Fibroblast of upper back skin (primary cell): ENCODE data around the gene HYKK.
"Not testable (repeated sequence)": the region's sequence is repeated elsewhere in the genome, so short reads cannot be mapped to it uniquely, and the experiment has no call there.

Experiments
- DNase-seq: peaks from one replicate; pipeline ENCODE4 v3.0.0-alpha.2; 2013

Gene HYKK, protein sequence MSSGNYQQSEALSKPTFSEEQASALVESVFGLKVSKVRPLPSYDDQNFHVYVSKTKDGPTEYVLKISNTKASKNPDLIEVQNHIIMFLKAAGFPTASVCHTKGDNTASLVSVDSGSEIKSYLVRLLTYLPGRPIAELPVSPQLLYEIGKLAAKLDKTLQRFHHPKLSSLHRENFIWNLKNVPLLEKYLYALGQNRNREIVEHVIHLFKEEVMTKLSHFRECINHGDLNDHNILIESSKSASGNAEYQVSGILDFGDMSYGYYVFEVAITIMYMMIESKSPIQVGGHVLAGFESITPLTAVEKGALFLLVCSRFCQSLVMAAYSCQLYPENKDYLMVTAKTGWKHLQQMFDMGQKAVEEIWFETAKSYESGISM

DNA sequence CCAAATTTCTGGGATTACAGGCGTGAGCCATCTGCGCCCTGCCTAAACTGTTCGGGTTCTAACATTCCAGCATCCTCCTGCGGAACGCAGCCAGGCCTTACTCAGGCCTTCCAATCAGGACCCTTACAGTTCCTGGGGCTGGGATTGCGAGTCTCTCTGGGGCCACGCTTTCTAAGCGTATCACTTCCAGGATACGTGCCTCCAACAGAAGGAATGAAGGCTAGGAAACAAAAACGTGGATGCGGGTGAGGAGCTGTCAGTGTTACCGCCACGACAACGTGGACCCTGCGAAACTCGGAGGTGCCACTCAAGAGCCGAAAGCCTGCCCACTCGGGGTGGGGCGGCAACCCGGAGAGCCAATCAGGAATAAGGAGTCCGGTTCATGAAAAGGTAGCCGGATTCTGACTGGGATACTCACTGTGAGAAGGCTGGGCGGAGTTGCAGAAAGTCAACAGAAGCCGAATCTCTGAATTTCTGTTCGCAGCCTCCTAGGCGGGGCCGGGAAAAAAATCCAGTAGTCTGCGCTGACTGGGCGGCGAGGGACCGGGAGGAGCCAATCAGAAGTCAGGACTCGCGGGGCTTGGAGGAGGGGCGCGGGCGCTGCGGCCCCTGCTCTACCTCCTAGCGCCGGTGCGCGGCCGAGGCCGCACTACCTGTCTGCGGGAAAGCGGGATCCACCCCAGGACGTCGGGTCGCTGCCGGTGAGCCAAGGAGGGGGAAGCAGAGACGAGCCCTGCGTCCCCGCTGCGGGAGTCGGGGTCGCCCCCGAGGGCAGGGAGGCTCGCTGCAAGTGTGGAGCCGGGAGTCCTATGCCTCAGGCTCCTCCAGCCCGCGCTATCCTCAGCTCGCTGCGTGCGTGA, at the start of gene HYKK:
HYKK (plus strand) TSS at position 607 of the 860 bp plus-strand sequence. CDS start 5,512 bp downstream, outside the sequence.
- peak; percentile 97 for DNase-seq

DNA sequence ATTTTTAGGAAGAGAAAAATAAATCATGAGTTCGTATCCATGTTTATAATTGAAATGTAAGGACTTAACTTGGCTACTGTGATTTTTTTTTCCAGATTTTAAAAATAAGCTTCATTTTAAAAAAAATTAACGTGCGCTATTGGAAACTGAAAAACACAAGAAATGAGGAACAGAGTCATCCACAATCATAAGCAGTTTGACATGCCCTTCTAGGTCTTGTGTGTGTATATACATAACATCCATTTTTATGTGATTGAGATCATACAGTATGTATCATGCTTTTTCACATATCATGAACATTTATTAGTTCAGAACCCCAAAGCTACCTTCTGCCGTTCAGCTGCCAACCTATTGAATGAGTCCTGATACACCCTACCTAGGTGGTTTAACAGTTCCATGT, 46.6 kb upstream of the HYKK start:
- DNase-seq, result no peak

DNA sequence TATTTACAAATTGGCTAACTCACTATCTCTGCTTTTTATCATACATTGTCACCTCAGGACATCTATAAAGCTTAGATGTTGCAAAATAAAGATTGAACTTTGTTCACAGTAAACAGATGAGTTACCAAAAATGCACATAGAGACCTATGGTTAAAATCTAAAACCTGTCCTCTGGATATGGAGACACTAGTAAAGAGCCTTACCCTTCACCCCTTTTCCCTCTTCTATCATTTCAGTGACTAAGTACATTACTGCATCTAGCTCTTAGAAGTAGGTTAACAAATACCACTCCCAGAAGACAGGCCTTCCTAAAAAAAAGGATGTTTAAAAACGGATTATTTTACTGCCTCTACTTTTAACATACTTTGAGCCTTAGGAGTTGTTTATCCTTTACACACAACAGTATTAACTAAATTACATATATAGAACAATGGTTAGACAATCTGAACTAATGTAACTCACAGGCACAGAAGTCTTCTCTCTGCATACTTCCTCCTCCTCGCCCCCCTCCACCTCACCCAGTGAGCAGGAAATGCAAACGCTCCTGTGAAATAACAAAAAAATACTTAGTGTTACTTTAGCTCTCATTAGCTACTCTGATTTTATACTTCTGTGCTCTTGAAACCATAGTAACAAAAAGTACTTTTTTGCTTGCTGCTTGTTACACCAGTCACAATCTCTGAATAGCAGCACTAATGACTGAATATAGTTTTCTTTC, 46.0 kb upstream of the HYKK start:
- DNase-seq, result no peak

DNA sequence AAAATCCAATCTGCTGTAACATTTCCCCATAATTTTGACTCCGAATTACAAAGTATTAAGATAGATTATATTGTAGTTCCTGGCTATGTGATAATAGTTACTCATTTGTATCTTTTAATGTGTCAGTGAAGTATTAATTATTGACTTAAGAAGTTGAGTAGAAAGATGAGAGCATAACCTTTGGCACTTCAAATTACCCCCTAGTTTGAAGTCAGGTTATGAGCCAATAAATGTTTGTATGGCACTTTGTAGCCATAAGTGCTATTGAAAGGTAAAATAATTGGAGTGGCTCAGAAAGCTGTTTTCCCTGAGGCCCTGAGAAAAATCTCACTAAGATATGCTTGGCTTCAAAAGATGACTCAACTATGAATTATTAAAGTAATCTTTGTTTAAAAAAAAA, 38.3 kb upstream of the HYKK start:
- DNase-seq, result no peak

DNA sequence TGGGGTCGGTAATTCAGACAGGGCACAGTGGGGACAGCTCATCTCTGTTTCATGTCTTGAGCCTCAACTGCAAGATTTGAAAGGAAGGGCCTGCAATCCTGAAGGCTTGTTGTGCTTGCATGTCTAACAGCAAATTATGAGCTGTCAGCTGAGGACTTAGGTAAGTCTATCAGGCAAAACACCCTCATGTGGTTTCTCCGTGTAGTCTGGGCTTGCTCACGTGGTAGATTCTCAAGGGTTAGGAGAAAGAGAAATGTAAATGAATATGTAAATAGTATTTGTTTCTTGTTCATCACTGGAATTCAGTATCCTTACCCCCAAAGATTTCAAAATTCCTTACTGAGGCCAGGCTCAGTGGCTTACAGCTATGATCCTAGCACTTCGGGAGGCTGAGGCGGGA, 30.1 kb upstream of the HYKK start:
- no peak for DNase-seq

DNA sequence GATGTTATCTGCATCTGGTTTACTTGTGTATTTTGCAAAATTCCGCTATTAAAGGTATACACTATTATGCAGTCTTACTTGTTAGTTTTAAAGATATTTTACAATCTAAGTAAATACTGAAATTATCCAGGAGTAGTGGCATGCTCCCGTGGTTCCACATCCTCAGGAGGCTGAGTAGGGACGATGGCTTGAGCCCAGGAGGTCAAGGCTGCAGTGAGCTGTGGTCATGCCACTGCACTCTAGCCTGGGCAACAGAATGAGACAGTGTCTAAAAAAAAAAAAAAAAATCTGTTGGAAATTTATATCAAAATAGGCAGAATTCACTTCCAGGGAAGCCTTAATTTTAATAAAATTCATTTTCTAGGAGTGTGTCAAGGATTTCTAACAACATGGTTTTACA, 27.7 kb upstream of the HYKK start:
- DNase-seq, result no peak

DNA sequence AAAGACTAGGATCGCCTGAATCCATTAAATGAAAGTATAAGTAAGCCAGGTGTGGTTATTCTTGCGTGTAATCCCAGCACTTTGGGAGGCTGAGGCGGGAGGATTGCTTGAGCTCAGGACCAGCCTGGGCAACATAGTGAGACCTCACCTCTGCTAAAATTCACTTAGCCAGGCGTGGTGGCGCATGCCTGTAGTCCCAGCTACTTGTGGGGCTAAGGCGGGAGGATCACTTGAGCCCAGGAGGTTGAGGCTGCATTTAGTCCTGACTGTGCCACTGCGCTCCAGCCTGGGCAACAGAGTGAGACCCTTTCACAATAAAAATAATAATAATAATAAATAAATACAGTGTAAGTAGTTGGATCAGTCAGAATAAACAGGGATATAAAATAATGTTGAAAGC, 25.5 kb upstream of the HYKK start:
- no peak for DNase-seq

DNA sequence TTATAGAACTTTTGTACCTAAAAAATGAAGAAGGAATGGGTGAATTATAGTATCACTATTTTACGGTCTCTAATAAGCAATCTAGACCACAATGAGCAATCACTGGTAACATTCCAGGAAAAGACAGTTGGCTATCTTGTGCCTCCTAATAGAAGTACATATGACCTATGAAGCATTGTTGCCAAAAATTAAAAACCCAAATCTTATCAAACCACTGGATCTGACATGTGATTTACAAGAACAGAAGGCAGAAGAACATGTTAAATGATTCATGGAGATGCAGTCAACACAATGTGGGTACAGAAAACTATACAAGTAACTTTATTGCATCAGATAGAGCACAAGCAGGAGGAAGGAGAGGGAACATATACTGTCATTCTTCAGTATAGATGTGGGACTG, 14.5 kb upstream of the HYKK start:
- DNase-seq, result peak; percentile 72

DNA sequence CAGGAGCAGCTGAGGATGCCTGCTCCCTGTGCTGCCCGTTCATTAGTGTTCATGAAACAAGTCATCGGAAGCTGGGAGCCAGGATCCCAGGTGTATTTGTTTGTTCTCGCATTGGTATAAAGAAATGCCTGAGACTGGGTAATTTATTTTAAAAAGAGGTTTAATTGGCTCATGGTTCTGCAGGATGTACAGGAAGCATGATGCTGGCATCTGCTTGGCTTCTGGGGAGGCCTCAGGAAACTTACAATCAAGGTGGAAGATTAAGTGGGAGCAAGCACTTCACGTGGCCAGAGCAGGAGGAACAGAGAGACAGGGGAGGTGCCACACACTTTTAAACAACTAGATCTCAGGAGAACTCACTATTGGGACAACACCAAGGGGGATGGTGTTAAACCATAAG, 5.5 kb upstream of the HYKK start:
- DNase-seq, result no peak

DNA sequence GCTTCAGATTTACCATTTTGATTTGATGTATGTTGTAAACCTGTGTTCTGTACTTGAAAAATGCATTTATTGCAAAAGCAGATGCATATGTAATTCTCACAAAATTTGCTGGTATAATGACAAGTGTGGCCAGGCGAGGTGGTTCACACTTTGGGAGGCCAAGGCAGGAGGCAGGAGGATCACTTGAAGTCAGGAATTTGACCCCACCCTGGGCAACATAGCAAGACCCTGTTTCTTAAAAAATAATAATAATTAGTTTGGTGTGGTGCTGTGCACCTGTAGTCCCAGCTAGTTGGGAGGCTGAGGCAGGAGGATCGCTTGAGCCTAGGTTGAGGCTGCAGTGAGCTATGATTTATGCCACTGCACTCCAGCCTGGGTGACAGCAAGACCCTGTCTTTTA, 4.7 kb upstream of the HYKK start:
- DNase-seq, result no peak

DNA sequence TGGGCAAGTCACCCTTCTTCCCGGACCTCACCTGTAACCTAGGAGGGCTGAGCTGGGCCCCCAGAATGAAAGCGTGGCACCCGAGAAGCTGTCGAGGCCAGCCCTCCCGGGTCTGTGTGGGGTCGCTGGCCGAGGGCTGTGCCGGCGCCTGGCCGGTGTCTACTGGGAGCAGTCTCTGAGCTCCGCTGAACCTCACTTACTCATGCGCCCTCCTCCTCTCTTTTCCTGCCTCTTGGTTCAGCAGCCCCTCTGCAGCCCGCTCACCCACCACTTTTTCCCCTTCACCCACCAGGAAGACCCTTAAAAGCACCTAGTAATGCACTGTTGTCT, 419 bp downstream of the HYKK start:
- no peak for DNase-seq

DNA sequence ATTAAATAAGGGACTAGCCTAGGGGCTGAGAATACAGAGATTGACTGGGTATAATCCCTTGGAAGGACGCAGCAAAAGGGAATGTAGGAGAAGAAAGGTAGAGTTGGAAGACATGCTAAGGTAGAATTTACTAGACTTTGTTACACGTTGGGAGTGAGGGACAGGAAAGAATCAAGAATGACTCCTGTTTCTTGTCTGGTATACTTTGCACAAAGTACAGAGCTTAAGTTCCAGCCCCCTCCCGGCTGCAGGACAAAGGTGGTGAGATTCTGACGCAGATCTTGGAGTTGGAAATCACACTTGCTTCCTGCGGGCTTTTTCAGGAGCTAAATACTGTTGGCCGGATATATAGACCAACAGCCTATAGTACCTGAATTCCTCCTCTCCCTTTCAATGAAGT, 895 bp downstream of the HYKK start:
- no peak for DNase-seq

DNA sequence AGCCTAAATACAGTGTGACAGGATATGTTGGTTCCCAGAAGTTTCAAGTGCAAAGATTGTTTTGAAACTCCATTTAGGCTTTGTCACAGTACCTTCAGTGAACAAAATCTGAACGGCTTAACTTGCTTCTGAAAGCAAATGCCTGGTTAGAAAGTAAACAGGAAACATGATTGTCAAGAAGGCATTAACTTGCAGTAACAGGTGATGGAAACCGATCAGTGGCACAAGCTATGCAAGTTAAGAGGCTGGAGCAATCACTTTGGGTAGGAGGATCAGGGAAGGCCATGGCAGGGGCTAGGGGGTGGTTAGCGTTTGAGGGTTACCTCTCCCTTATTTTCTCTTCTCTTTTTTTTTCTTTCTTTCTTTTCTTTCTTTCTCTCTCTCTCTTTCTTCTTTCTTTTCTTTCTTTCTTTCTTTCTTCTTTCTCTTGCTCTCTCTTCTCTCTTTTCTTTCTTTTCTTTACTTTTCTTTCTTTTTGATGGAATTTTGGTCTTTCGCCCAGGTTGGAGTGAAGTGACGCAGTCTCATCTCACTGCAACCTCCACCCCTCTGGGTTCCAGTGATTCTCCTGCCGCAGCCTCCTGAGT, 2.4 kb downstream of the HYKK start:
- no peak for DNase-seq

DNA sequence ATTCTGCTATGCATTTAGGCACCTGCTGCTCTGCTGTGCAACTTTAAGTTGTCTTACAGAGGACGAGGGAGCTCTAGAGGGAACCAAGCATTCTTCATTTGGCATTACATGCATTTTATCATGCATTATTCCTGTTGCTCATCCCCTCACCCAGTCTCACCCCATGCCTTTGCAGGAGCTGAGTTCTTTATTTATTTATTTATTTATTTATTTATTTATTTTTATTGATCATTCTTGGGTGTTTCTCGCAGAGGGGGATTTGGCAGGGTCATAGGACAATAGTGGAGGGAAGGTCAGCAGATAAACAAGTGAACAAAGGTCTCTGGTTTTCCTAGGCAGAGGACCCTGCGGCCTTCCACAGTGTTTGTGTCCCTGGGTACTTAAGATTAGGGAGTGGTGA, 12.7 kb downstream of the HYKK start:
- not testable (repeated sequence) for DNase-seq

DNA sequence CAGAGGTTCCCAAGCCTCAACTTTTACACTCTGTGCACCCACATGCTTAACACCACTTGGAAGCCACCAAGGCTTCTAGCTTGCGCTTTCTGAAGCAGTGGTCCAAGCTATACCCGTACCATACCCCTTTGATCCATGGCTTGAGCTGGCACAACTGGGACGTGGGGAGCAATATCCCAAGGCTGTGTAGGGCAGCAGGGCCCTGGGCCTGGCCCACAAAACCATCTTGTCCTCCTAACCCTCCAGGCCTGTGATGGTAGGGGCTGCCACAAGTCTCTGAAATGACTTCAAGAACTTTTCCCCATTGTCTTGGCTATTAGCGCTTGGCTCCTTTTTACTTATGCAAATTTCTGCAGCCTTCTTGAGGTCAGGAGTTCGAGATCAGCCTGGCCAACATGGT, 16.9 kb downstream of the HYKK start:
- no peak for DNase-seq

DNA sequence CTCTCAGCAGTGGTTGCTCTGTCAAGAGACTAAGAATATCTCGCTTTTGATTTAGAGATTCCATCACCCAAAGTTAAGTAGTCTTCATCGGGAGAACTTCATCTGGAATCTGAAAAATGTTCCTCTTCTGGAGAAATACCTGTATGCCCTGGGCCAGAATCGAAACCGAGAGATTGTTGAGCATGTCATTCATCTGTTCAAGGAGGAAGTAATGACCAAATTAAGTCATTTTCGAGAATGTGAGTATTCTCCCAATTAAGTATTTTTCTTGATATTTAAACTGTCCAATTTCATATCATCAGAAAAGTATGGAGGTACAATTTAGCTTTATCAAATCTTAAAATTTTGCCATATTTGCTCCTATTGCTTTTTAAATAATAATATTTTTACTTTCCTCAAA, 19.9 kb downstream of the HYKK start:
- DNase-seq, result no peak

DNA sequence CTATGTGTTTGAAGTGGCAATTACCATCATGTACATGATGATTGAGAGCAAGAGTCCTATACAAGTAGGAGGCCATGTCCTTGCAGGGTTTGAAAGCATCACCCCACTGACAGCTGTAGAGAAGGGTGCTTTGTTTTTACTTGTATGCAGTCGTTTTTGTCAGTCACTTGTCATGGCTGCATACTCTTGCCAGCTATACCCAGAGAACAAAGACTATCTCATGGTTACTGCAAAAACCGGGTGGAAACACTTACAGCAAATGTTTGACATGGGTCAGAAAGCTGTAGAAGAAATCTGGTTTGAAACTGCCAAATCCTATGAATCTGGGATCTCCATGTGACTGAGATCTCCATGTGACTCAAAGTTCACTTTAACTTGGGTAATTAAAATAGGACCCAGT, 26.0 kb downstream of the HYKK start:
- no peak for DNase-seq

DNA sequence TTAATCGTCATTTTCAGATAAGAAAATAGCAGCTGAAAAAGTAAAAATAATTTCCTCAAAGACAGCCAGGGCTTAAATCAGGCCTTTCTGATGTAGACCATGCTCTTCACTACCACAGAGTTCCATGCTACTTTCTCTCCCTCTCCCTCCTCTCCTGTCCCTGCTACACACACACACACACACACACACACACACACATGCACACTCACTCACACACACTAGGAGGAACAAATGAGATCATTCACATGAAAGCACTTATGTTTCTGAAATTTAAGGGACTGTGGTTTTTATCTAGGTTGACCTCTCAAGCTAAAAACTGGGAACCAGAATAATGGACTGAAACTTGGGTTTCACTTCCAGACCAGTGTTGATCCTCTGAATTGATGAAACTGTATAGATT, 28.8 kb downstream of the HYKK start:
- DNase-seq, result peak; percentile 19

DNA sequence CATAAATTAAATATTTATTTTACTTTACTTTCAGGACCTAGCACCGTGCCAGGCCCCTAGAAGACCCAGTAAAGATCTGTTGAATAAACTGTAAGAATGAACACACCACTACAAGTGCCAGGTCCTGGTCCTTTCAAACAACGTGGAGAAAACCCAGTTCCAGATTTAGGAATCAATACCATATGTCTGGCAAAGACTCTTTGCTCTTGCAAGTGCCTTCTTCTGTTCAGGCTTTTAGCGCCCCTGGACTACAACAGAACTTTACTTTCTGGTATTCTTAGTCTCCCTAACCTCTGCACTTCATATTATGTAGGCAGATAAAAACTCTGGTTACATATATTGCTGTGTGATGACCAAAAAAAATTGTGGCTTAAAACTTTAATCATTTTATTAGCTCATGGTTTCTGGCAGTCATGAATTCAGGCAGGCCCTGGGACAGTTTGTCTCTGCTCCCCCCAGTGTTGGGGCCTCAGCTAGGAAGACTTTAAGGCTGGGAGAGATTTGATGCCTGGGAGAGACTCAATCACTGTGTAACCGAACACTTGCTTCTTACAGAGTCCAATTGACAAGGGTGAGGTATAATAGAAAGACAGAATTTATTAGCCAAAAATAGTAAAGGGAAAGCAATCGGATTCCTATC, 30.0 kb downstream of the HYKK start:
- DNase-seq, result no peak

DNA sequence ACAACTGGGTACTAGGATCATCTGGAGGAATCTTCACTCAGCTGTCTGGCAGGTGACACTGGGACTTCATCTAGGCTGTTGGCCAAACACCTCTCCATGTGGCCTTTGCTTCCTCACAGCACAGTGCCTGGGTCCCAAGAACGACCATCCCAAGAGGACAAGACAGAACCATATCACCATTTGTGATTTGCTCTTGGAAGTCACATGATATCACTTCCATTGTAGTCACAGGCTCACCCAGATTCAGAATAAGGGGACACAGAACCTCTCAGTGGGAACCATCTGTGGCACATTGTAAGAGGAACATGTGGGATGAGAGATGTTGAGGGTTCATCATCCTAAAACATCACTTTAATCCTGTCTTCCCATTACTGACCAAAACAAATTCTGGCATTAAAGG, 31.0 kb downstream of the HYKK start:
- no peak for DNase-seq

DNA sequence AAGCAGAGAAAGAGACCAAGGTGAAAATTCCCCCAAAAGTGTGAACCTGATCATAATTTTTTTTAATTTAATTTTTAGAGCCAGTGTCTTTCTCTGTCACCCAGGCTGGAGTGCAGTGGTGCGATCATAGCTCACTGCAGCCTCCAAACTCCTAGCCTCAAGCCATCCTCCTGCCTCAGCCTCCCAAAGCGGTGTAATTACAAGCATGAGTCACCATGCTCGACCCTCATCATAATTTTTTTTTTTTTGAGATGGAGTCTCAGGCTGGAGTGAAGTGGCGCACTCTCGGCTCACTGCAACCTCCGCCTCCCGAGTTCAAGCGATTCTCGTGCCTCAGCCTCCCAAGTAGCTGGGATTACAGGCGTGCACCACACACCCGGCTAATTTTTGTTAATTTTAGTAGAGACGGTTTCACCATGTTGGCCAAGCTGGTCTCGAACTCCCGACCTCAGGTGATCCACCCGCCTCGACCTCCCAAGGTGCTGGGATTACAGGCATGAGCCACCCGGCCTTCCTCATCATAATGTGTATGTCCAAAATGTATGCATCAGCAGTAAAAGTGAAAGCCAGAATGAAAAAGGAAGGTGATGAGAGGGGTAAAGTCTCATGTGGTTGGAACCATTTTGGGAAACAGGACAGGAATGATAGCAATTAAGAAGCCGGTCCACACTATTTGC, 32.2 kb downstream of the HYKK start:
- not testable (repeated sequence) for DNase-seq

DNA sequence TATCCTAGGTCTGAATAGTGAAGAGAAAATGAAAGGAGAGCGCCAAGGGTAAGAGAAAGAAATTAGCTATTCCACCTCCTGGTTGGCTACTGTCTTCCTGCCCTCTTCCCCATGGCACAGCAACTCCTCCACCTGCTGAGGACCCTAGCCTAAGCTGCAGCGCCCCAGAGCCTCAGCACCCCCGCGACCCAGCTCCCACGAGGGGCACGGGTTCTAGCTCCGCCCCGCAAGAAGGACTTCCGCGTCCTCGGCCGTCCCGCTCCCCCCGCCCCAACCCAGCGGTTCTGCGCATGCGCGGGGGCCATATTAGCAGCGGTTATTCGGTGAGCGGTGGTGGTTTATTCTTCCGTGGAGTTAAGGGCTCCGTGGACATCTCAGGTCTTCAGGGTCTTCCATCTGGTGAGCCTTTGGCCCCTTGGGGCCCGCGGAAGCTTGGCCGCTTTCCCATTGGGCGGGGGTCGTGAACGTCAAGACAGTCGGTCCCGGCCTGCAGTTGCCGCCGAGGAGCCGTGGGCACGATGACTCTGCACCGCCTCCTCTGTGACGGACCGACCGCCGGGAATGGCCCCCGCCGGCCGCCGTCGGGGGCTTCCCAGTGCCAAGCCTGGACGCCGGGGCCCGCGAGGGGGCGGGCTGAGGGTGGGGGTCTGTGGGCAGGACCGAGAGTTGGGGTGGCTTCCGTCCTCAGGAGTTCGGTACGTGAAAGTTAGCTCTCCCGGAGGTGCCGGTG, 32.9 kb downstream of the HYKK start, which contains the start of gene PSMA4:
PSMA4 (plus strand) TSS at position 304 of the 730 bp plus-strand sequence. CDS start 1,484 bp downstream, outside the sequence.
- DNase-seq, result peak; percentile 82
